ENCODE data around the gene CCNF.

Gene CCNF

DNA sequence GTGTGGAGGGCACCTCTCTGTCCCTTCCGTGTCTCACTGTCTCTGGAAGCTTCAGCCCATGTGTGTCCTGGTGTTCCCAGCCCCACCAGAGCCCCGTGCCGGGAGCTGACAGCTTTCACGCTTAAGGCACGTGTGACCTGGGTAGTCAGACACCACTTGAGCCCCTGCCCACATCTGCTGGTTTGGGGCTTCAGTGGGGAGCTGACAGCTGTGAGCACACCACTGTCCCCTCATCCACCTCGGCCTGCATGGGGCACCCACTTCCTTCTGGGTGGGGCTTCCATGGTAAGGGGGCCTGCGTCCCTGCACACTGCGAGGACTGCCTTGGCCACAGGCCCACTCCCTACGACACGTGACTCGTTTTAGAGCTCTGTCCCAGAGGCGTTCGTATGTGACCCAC lies 28.0 kb downstream of the CCNF start:
- no peak for DNase-seq (ENCODE audit: low spot score)

DNA sequence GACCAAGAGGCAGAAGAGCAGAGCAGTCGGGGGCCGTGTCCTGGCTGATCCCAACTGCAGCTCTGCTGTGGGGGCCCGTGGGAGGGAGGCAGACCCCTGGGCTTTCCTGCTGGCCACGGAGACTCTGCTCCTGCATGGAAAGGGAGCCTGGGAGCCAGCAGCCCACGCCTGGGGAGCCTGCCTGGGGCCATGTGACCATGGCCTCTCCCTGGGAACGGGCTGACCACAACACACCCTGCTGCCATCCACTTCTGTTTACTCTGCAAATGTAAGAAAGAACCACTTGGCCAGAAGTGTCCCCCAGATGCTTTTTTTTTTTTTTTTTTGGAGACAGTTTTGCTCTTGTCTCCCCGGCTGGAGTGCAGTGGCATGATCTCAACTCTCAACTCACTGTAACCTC lies 28.7 kb downstream of the CCNF start:
- no peak for DNase-seq (ENCODE audit: low spot score)

DNA sequence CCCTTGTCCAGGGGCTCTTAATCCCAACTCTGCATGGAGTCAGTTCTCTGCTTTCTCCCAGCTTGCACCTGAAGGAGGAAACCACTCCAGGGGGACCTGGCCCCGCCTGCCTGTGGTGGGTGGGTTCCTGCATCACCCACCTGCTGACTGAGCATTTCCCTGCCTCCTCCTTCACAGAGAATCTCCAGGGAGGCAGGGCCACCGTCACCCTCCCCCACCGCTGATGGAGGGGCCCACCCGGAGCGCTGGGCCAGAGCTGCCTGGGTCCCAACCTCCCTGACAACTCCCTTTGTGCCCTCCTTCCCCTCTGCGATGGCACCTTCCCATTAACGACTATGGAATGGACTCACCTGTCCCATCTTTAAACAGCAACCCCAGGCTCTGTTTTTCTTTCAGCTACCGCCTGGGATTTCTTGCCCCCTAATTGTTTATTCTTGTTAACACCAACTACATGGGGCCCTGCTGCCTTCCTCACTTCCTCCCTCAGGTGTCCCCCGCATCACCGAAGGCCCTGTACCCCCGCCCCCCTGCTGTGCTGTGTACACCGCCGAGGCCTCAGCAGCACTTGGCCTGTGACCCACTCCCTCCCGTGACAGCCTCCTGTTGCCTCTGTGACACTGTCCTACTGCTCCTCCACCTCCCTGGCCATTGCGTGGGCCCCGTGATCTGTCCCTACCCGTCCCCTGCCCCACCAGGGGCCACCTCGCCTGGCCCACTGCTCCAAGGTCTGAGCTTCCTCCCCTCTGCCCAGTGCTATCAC lies 29.8 kb downstream of the CCNF start:
- no peak for DNase-seq (ENCODE audit: low spot score)

DNA sequence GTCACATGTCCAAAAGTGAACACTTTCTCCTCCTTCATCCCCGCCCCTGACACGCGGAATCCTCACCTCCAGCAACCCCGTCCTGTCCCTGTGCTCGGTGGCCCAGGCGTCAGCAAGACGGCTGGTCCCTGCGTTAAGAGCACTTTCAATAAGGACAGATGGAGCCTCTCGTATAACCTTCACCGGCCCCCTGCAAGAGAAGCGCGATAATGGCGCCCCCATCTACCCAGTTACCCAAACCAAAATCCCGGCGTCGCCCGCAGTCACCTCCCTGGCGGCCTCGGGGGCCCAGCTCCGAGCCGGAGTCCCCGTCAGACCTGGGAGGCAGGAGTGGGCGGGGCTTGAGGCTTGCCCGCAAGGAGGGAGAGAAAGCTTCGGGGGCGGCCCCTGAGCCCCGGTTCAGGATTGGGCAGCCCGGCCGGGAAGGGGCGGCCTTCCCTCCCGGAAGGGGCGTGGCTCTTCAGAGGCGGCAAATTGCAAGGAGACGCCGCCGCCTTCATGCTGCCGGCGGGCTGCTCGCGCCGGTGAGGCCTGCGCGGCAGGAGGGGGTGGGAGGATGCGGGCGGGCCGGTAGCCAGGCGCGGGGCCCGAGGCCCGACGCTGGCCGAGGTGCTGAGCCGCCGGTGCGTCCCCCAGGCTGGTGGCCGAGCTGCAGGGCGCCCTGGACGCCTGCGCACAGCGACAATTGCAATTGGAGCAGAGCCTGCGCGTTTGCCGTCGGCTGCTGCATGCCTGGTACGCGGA lies 30.6 kb downstream of the CCNF start, which contains the start of gene TEDC2:
TEDC2 (plus strand) TSS at position 463 of the 744 bp plus-strand sequence; CDS start at position 499, 36 bp downstream.
- DNase-seq (ENCODE audit: low spot score) = peak; percentile 98

DNA sequence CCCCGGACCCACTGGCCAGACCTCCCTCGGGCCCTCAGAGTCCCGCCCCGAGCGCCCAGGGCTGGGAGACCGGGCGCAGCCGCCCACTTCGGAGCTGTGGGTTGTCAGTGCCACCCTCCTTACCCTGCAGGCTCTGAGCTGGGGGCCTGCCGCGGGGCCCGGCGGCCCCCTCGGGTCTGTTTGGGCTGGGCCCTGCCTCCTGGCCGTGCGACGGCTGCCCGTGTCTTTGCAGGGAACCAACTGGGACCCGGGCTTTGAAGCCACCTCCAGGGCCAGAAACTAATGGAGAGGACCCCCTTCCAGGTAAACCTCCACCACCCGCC lies 31.1 kb downstream of the CCNF start:
- no peak for DNase-seq (ENCODE audit: low spot score)

DNA sequence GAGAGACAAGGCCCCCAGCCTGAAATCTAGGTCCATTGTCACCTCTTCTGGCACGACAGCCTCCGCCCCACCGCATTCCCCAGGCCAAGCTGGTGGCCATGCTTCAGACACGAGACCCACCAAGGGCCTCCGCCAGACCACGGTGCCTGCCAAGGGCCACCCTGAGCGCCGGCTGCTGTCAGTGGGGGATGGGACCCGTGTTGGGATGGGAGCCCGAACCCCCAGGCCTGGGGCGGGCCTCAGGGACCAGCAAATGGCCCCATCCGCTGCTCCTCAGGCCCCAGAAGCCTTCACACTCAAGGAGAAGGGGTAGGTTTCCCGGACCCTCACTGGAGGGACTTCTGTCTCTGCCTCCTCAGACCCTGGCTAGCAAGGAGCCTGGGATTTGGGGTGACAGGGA lies 31.7 kb downstream of the CCNF start:
- no peak for DNase-seq (ENCODE audit: low spot score)

DNA sequence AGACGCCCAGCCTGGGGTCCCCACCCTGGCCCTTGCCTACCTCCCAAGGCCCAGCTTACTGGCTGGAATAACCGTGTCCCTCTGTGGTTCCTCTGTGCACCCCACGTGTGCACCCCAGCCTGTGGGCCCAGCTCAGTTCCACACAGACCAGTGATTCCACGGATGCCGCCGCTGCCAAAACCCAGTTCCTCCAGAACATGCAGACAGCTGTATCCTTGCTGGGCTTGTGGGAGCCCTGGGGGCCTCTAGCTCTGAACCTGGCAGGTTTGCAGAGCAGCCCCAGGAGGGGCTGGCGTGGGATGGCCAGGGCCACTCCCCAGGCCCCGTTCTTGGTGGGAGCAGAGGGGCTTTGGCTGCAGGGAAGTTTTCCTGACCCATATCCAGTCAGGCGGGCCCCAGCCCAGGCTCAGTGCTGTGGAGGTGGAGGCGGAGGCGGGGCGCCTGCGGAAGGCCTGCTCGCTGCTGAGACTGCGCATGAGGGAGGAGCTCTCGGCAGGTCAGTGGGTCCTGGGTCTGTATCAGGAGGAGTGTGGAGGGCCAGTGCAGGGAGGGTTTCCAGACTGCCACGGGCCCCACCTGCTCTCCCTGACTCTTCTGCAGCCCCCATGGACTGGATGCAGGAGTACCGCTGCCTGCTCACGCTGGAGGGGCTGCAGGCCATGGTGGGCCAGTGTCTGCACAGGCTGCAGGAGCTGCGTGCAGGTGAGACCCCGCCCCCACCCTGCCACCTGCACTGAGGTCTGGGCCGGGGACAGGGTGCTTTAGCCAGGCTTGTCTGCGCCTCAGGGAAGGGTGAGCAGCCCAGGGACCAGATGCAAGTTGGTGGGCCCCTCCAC lies 33.0 kb downstream of the CCNF start:
- no peak for DNase-seq (ENCODE audit: low spot score)

DNA sequence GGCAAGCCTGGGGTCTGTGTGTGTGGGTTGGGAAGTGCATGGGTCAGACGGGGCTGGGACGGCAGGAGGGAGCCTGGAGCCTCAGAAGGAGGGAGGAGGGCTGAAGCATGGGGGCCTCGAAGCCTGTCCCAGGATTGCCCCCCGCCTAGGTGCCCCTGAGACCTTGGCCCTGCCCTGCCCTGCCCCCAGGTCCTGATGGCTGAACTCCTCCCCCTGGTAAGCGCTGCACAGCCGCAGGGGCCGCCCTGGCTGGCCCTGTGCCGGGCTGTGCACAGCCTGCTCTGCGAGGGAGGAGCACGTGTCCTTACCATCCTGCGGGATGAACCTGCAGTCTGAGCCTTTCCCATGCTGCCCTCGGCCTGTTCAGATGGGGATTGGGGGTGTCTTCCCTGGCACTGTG lies 35.1 kb downstream of the CCNF start:
- DNase-seq (ENCODE audit: low spot score) = no peak

DNA sequence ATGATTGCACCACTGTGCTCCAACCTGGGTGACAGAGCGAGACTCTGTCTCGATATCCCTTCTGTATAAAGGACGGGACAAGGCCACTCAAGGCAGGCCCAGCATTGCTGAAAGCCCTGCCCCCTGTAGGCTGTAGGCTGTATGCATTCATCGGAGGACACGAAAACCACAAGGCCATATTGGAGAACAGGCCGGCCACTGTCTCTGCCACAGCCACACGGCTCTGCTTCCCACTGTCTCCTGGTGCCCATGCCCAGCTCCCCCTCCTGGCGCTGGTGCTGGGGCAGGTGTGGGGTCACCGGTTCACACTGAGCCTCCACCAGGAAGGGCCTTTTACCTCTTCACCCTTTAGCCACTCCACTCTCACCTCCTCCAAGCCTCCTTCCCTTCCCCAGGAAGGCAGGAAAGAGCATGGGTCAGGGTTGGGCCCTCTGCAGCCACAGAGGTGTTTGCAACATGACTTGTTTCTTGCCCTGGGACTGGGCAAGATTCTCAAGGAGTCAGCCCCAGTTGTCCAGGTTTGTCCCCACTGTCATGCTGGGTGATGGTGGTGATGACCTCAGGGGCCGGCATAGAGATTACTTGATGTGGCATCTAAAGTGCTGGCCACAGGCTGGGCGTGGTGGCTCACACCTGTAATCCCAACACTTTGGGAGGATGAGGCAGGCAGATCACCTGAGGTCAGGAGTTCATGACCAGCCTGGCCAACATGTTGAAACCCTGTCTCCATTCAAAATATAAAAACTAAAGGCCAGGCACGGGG lies 36.6 kb downstream of the CCNF start:
- DNase-seq (ENCODE audit: low spot score) = no peak

DNA sequence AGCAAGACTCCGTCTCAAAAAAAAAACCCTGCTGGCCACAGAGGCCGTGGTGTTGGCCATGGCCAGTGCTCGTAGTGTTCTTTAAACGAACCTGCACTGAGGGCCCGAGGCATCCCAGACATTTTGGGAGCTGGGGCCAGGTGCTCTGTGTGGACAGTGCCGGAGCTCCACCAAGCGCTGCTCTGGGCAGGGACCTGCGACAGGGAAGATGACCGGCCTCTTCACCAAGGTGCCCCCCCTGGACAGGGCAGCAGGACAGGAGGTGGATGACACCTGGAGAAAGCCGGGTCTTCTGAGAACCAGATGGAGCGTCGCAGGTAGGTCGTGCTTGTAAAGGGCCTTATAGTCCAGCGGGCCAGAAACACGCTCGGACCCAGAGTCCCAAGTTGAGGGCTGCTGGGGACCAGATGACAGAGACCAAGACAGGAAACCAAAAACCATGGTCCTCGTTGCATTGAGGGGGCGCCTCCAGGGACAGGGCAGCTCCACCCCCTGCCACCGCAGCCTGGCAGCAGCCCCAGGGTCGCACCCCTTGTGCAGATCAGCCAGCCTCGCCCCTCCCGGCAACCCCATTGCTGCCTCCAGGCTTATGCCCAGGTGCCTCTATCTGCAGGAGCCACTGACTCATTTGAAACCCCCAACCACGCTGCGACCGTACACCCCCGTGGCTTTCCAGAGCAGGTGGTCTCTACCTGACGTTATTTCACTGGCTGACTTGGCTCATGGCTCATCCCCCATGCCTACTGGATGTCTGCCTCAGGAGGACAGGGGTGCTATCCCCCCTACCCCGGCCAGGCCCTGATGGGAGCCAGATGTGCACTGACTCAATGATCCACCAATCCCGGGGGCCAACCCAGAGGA lies 37.6 kb downstream of the CCNF start:
- no peak for DNase-seq (ENCODE audit: low spot score)

DNA sequence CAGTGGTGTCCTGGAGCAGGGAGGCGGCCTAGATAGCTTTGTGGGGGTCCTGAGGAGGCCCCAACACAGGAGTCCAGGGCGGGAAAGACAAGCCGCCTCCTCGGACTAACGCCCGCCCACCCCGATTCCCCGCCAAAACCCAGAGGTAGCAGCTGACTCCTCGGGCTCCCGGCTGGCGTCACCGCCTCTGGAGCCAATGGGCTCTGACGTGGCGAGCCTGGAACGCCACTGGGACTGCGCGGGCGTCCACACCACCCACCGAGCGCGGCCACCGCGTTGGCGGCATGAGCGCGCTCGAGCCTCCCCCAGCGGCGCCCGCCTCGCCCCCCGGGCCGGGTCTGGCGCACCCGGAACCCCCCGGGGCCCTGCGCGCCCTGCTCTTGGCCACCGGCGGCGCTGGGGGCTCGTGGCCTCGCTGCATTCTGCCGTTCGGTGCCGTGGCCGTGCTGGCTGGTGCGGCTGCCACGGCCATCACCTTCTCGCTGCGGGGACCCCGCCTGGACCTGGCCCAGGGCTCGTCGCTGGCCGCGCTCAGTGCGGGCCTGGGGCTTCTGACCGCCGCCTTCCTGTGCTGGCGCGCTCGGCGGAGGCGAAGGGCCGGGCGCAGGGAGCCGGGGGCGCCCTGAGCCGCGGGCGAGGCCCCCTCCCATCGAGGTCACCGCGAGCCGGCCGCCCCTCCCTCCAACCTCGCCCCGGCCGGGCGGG lies 38.4 kb downstream of the CCNF start:
- DNase-seq (ENCODE audit: low spot score) = peak; percentile 89

DNA sequence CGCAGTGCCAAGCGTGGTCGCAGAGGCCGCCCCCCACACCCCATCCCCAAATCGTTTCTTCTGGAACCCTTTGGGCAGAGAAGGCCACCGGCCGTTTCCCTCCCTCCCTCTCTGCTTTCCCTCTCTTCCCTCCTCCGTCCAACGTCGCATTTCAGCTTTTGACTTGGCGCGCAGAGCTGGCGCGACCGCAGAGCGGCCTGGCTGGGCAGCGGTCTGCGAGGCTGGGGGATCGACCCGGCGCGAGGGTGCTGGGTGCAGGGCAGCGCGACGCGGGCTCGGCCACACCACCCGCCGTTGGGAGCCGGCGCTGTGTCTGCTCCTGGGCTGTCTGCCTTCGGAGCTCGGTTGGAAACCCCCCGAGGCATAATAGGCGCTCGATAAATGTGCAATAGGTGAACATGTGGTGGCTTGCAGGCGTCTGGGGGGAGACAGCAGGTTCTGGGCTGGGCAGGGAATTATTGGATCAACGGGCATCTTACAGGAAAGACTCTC lies 39.0 kb downstream of the CCNF start:
- DNase-seq (ENCODE audit: low spot score) = peak; percentile 42

DNA sequence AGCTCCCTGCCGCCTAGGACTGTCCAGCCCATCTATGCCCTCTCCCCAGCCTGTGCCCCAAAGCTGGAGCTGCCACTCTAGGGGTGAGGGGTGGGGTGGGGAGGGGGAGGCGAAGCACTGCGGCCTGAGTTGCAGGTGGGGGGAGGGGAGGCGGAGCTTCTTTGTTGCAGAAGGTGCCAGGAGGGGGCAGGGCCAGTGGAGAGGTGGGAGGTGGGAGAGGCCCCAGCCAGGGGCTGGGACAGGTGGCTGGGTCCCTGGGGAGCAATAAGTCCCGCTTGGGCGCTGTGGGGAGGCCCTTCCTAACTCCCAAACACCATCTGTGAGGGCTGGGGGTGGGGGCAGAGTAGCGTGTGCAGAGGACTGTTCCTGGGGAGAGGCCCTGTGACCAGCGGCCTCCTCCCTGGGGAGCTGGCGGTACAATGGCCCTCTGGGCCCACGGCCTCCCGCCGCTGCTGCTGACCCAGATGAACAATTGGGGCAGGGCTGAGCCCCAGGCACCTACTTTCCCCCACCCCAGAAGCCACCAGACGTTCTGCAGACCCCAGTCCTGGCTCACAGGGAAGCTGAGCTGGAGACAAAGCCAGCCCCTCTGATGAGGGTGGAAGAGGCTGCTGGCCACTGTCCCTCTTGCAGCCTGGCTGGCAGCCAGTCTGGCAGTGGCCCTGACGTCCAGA lies 39.6 kb downstream of the CCNF start:
- no peak for DNase-seq (ENCODE audit: low spot score)

DNA sequence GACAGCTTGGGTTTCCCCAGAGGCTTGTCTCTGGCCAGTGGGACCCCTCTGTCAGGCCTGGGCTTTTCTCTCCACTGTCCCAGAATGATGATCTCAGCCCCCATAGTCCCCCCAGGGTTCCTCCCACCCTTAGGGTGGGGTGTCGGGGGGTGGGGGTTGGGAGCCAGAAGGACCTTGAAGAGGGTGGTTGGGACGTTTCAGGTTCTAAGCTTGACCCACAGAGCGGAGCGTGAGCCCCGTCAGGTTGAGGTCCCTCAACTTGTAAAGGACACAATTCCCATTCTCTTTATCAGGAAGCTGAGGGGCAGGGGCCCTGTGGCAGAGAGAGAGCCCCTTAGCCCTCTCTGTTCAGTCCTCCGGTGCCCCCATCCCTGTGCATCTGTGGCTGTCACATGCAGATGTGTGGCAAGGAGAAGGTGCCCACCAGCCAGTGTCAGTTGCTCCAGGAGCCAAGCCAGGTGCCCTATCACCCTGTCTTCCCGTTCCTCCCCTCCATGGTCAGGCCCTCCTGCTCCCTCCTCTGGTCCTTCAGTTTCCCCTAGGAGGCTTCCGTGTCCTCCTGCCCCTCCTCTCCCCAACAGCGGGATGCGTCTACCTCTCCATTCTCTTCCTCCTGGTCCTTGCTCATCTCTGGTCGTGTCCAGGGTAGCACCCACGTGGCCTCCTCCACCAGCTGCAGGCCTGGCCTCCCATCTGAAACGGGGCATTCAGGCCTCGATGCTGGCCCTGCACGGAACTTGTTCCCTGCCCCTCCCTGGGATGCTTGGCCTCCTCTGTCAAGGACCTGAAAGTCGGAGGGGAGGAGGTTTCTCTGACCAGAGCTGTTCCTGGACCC lies 40.4 kb downstream of the CCNF start:
- no peak for DNase-seq (ENCODE audit: low spot score)

DNA sequence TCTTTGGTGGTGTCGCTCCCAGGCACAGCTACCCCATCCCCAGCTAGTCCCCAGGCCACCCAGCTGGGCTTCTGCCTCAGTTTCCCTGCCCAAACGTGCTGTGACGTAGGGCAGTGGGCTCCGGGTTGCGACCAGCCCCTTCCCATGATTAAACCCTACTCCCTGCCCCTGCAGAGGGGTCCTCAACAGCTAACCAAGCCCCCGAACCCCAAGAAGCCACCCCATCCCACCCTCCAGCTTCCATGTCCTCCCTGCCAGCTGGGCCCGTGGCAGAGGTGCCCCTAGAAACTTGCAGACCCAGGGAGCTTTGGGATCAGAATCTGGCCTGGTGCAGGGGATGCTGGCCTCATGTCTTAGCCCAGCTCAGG lies 41.0 kb downstream of the CCNF start:
- DNase-seq (ENCODE audit: low spot score) = no peak

DNA sequence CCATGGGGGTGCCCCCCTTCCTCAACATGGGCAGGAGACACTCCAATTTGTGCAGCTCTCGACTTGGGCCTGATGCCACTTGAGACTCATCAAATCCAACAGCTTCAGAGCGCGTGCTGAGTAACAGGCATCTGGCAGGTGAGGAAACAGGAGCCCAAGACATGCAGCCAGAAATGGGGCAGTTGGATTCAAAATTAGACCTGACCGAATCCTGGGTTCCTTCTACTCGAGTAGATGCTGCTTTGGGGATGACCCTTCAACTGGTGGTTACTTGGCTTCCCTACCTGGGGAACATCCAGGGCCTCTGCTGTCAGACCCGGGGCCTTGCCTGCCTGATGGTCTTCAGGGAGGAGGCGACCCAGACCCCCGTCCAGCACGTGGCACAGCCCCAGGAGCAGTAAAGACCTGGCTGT lies 41.4 kb downstream of the CCNF start:
- DNase-seq (ENCODE audit: low spot score) = no peak

DNA sequence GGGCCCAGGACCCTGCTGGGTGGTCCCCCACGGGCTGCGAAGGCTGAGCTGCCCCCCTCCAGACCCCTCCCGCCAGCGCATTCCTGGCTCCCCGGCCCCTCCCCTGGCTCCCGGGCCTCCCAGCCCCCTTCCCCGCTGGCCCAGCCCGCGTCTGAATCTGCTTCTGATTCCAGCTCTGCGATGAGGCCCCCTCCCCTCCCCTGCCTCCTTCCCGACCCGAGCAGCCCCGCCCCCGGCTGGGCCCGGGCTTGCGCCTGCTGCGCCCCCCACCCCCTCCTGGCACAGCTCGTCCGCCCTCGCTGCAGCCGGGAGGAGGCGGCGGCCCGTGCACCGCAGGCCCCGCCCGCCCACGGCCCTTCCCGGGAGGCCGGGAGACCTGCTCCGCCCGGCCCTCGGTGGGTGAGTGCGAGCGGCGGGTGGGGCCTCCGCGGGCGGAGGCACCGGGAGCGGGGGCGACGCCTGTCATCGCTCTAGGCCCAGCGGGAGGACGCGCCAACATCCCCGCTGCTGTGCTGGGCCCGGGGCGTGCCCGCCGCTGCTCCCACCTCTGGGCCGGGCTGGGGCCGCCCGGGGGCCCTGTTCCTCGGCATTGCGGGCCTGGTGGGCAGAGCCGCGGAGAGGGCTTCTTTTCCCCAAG lies 41.9 kb downstream of the CCNF start, which contains the start of gene NTN3:
NTN3 (plus strand) TSS at position 282 of the 637 bp plus-strand sequence. CDS start 405 bp downstream, outside the sequence.
- peak; percentile 68 for DNase-seq (ENCODE audit: low spot score)
